ENCODE measurements around the gene USP6NL.

GRCh38 chr10:11610826-11611247 lies 613 bp downstream of the USP6NL start:
- TF ChIP-seq RAD21 (IDR thresholded peaks at IDR 0.05 in 1 of 2, conservative IDR thresholded peaks at IDR 0.05 in 1 of 2; ENCODE audit: low read depth in 2 of 2, low read length in 2 of 2) (no peak), SP1 (IDR thresholded peaks at IDR 0.05; ENCODE audit: low read depth, low read length) (no peak), EZH2 (IDR thresholded peaks at IDR 0.05; ENCODE audit: low read depth, low read length, severe bottlenecking) (no peak), SUZ12 (IDR thresholded peaks at IDR 0.05; ENCODE audit: low read length) (no peak)
